Measurements from ENCODE around the gene PPL. TPM values are rescaled to one million over a fixed set of nuclear protein-coding genes. Genes with fewer than 3 reads are reported as not detected.

The PPL gene
- total and polyA plus RNA-seq, 2 experiments from 2014 or later, result 32.8 to 44.5 TPM

GRCh38 chr16:4859900-4860255 is 77.1 kb downstream of the PPL start:
- 97% methylated on average over 9 of the region's 10 CpGs for WGBS (ENCODE audit: low lambda C conversion rate, missing lambda C conversion rate)
- no peaks in the 10 kb centered on the region for H3K4me1 ChIP-seq (ENCODE audit: insufficient read depth)
- no peaks in the 10 kb centered on the region for H3K36me3 ChIP-seq (replicated peaks; ENCODE audit: insufficient read depth, low read depth)
- H3K27me3 ChIP-seq, result no peaks in the 10 kb centered on the region
- H2AFZ ChIP-seq, result no peak overlapping the region
- H3K79me2 ChIP-seq, result peaks cover 73% of the 10 kb centered on the region
- DNase-seq (ENCODE audit: low spot score), result no peak
- no peaks in the 10 kb centered on the region for H3K9me3 ChIP-seq (ENCODE audit: low read depth)
- peaks cover 13% of the 10 kb centered on the region for H4K20me1 ChIP-seq (ENCODE audit: insufficient read depth, poor library complexity, severe bottlenecking)
- TF ChIP-seq EZH2phosphoT487 (IDR thresholded peaks at IDR 0.05; ENCODE audit: low read depth, severe bottlenecking, unreplicated experiment) (no peak), EZH2 (IDR thresholded peaks at IDR 0.05; ENCODE audit: borderline replicate concordance) (no peak)
- H3K27ac ChIP-seq, result no peak overlapping the region
- no peaks in the 10 kb centered on the region for H3K9me2 ChIP-seq (replicated peaks; ENCODE audit: insufficient read depth)
- H3K4me2 ChIP-seq, result no peak overlapping the region
- H3K4me3 ChIP-seq, result no peak overlapping the region

DNA sequence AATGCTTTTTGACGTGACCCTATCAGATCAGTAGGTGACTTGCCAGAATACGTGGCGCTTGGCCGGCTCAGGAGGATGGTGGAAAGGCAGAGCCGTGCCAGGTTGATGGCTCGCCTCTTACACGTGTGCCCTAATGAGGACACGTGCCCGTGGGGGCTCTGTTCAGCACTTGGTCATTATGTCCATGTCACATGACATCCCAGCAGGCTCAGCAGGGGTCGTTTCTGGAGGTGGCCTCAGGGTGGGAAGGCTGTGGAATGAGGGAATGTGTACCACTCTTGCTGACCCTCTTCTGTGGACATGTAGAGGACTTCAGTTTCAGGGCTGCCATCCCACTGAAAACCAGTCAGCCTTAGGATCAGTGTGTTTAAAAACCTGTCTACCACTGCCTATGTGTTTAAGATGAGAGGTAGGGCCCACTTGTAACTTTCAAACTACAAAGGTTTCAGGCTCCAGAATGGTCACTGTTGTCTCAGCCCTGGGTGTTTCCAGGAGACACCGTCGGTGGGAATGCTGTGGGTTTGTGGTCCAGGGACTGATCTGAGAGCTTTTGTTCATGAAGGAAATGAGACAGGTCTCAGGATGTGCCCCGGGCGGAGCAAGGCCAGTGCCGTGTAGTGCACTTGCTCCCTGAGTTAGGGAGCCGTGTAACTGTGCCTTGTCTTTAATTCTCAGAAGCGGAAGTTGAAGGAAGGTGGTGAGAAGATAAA is 77.6 kb downstream of the PPL start:
- H3K4me2 ChIP-seq, result no peak overlapping the region
- H3K4me1 ChIP-seq (ENCODE audit: insufficient read depth), result no peaks in the 10 kb centered on the region
- H3K36me3 ChIP-seq (replicated peaks; ENCODE audit: insufficient read depth, low read depth), result no peaks in the 10 kb centered on the region
- no peak overlapping the region for H3K4me3 ChIP-seq
- no peak overlapping the region for H3K27ac ChIP-seq
- no peak overlapping the region for H2AFZ ChIP-seq
- WGBS (ENCODE audit: low lambda C conversion rate, missing lambda C conversion rate), result 96% methylated on average over 17 of the region's 17 CpGs
- no peaks in the 10 kb centered on the region for H3K27me3 ChIP-seq
- DNase-seq (ENCODE audit: low spot score), result no peak
- no peaks in the 10 kb centered on the region for H3K9me3 ChIP-seq (ENCODE audit: low read depth)
- no peaks in the 10 kb centered on the region for H3K9me2 ChIP-seq (replicated peaks; ENCODE audit: insufficient read depth)
- TF ChIP-seq, protein P1, sequence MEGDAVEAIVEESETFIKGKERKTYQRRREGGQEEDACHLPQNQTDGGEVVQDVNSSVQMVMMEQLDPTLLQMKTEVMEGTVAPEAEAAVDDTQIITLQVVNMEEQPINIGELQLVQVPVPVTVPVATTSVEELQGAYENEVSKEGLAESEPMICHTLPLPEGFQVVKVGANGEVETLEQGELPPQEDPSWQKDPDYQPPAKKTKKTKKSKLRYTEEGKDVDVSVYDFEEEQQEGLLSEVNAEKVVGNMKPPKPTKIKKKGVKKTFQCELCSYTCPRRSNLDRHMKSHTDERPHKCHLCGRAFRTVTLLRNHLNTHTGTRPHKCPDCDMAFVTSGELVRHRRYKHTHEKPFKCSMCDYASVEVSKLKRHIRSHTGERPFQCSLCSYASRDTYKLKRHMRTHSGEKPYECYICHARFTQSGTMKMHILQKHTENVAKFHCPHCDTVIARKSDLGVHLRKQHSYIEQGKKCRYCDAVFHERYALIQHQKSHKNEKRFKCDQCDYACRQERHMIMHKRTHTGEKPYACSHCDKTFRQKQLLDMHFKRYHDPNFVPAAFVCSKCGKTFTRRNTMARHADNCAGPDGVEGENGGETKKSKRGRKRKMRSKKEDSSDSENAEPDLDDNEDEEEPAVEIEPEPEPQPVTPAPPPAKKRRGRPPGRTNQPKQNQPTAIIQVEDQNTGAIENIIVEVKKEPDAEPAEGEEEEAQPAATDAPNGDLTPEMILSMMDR (IDR thresholded peaks at IDR 0.05; ENCODE audit: poor library complexity), result no peak
- TF ChIP-seq EZH2 (IDR thresholded peaks at IDR 0.05; ENCODE audit: borderline replicate concordance) (no peak), EZH2phosphoT487 (IDR thresholded peaks at IDR 0.05; ENCODE audit: low read depth, severe bottlenecking, unreplicated experiment) (no peak)
- H3K79me2 ChIP-seq, result peaks cover 73% of the 10 kb centered on the region
- peaks cover 13% of the 10 kb centered on the region for H4K20me1 ChIP-seq (ENCODE audit: insufficient read depth, poor library complexity, severe bottlenecking)

DNA sequence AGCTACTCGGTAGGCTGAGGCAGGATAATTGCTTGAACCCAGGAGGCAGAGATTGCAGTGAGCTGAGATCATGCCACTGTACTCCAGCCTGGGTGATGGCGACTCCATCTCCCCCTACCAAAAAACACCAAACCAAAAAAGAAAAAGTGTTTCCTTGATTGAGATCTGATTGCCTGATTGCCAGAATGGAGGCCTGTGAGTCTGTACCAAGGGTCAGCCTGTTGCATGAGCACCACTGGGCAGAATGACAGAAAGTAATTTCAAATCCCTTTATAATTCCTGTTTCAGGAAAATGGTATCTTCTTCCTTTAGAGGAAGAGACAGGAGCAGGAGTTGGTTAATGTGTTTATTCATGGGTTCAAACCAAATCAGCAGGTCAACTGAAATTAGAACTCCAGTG is 81.1 kb downstream of the PPL start:
- no peak for TF ChIP-seq EZH2 (IDR thresholded peaks at IDR 0.05; ENCODE audit: borderline replicate concordance)
- TF ChIP-seq, protein P1 (IDR thresholded peaks at IDR 0.05; ENCODE audit: poor library complexity), result no peak
- TF ChIP-seq EZH2phosphoT487 (IDR thresholded peaks at IDR 0.05; ENCODE audit: low read depth, severe bottlenecking, unreplicated experiment), result no peak
- Histone ChIP-seq H3K27ac (no peak overlapping the region), H3K4me1 (ENCODE audit: insufficient read depth) (no peaks in the 10 kb centered on the region), H3K9me2 (replicated peaks; ENCODE audit: insufficient read depth) (no peaks in the 10 kb centered on the region), H3K79me2 (peaks cover 73% of the 10 kb centered on the region), H3K9me3 (ENCODE audit: low read depth) (no peaks in the 10 kb centered on the region), H3K36me3 (replicated peaks; ENCODE audit: insufficient read depth, low read depth) (no peaks in the 10 kb centered on the region), H2AFZ (no peak overlapping the region), H3K4me3 (no peak overlapping the region), H4K20me1 (ENCODE audit: insufficient read depth, poor library complexity, severe bottlenecking) (peaks cover 22% of the 10 kb centered on the region), H3K4me2 (no peak overlapping the region), H3K27me3 (no peaks in the 10 kb centered on the region)
- no peak for DNase-seq (ENCODE audit: low spot score)
- WGBS (ENCODE audit: low lambda C conversion rate, missing lambda C conversion rate), result 95% methylated on average over 2 of the region's 2 CpGs

GRCh38 chr16:4855371-4855770 is 81.6 kb downstream of the PPL start:
- no peak for TF ChIP-seq EZH2 (IDR thresholded peaks at IDR 0.05; ENCODE audit: borderline replicate concordance)
- TF ChIP-seq EZH2phosphoT487 (IDR thresholded peaks at IDR 0.05; ENCODE audit: low read depth, severe bottlenecking, unreplicated experiment), result no peak
- TF ChIP-seq, protein P1 (IDR thresholded peaks at IDR 0.05; ENCODE audit: poor library complexity), result no peak
- Histone ChIP-seq H3K27me3 (no peaks in the 10 kb centered on the region), H3K9me3 (ENCODE audit: low read depth) (no peaks in the 10 kb centered on the region), H4K20me1 (ENCODE audit: insufficient read depth, poor library complexity, severe bottlenecking) (peaks cover 26% of the 10 kb centered on the region), H3K4me1 (ENCODE audit: insufficient read depth) (peaks cover under 1% of the 10 kb centered on the region), H3K9me2 (replicated peaks; ENCODE audit: insufficient read depth) (no peaks in the 10 kb centered on the region), H3K79me2 (peaks cover 74% of the 10 kb centered on the region), H2AFZ (no peak overlapping the region), H3K4me3 (no peak overlapping the region), H3K27ac (no peak overlapping the region), H3K4me2 (no peak overlapping the region), H3K36me3 (replicated peaks; ENCODE audit: insufficient read depth, low read depth) (no peaks in the 10 kb centered on the region)
- 98% methylated on average over 5 of the region's 5 CpGs for WGBS (ENCODE audit: low lambda C conversion rate, missing lambda C conversion rate)
- DNase-seq (ENCODE audit: low spot score), result no peak

All from hepatocyte (in vitro differentiated cells).